ENCODE results near the gene MAGI1.

Gene MAGI1

DNA sequence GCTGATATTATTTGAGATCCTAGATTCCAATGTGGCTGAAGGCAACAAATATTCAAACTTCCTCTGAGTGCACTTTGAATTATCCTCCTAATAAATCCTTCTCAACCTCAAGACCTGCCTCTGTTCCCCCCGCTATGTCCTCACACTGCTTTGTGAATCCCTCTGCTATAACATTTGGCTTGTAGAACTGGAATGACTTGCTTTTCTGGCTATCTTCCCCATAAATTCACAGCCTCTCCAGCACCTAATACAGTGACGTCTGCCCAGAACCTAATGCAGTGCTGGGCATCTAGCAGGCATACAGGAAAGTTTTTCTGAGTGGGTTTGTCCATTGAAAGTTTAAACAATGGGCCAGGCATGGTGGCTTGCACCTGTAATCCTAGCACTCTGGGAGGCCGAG lies 707.0 kb downstream of the MAGI1 start:
- H3K27ac ChIP-seq: no peak overlapping the region
- TF ChIP-seq, protein P1, sequence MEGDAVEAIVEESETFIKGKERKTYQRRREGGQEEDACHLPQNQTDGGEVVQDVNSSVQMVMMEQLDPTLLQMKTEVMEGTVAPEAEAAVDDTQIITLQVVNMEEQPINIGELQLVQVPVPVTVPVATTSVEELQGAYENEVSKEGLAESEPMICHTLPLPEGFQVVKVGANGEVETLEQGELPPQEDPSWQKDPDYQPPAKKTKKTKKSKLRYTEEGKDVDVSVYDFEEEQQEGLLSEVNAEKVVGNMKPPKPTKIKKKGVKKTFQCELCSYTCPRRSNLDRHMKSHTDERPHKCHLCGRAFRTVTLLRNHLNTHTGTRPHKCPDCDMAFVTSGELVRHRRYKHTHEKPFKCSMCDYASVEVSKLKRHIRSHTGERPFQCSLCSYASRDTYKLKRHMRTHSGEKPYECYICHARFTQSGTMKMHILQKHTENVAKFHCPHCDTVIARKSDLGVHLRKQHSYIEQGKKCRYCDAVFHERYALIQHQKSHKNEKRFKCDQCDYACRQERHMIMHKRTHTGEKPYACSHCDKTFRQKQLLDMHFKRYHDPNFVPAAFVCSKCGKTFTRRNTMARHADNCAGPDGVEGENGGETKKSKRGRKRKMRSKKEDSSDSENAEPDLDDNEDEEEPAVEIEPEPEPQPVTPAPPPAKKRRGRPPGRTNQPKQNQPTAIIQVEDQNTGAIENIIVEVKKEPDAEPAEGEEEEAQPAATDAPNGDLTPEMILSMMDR (IDR thresholded peaks at IDR 0.05): no peak
- H3K9me3 ChIP-seq: no peaks in the 10 kb centered on the region
- H3K4me3 ChIP-seq (ENCODE audit: low read depth in 1 of 2, low read length in 1 of 2): no peak overlapping the region
- H3K4me1 ChIP-seq (ENCODE audit: control insufficient read depth in 1 of 2, insufficient read depth in 1 of 2, low read depth in 1 of 2, low read length in 1 of 2): no peaks in the 10 kb centered on the region
- H3K27me3 ChIP-seq: no peaks in the 10 kb centered on the region
- no peaks in the 10 kb centered on the region for H3K36me3 ChIP-seq

DNA sequence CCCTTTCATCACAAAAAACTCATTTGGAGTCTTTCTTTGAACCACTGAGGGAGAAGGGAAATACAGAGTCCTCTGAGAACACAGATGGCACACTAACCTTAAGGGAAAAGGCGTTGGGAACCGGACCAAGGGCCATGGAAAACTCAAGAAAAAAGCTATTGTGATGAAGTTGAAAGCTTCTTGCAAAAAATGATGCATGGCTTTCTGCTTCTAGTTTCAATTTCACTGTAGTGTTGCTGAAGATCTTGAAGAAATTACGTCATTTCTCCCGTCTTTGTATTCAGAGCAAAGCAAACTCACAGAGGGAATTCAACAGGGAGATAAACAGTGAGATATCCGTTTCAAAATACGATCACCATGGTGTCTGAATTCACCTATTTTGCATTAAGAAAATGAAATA lies 708.6 kb downstream of the MAGI1 start:
- H3K4me1 ChIP-seq (ENCODE audit: control insufficient read depth in 1 of 2, insufficient read depth in 1 of 2, low read depth in 1 of 2, low read length in 1 of 2): no peaks in the 10 kb centered on the region
- no peaks in the 10 kb centered on the region for H3K27me3 ChIP-seq
- TF ChIP-seq, protein P1 (IDR thresholded peaks at IDR 0.05): no peak
- no peaks in the 10 kb centered on the region for H3K36me3 ChIP-seq
- no peak overlapping the region for H3K27ac ChIP-seq
- no peaks in the 10 kb centered on the region for H3K9me3 ChIP-seq
- no peak overlapping the region for H3K4me3 ChIP-seq (ENCODE audit: low read depth in 1 of 2, low read length in 1 of 2)

DNA sequence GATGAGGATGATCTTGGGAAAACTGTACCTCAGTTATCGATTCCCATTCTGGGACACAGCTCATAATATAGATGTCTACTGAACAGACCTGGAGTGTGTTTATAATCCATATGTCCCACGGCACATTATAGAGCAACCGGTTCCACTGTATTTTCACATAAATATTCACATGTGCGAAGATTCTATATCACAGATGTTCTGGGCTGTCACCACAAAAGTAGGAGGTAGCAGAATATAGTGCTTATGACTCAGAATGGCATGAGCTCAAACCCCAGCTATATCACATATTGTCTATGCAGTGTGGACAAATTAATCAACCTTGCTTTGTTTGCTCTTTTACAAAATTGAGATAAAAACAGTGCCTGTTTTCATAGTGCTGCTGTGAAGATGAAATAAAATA lies 710.6 kb downstream of the MAGI1 start:
- TF ChIP-seq, protein P1 (IDR thresholded peaks at IDR 0.05): no peak
- Histone ChIP-seq H3K4me3 (ENCODE audit: low read depth in 1 of 2, low read length in 1 of 2) (no peak overlapping the region), H3K27ac (no peak overlapping the region), H3K4me1 (ENCODE audit: control insufficient read depth in 1 of 2, insufficient read depth in 1 of 2, low read depth in 1 of 2, low read length in 1 of 2) (no peaks in the 10 kb centered on the region), H3K27me3 (no peaks in the 10 kb centered on the region), H3K36me3 (no peaks in the 10 kb centered on the region), H3K9me3 (no peaks in the 10 kb centered on the region)

DNA sequence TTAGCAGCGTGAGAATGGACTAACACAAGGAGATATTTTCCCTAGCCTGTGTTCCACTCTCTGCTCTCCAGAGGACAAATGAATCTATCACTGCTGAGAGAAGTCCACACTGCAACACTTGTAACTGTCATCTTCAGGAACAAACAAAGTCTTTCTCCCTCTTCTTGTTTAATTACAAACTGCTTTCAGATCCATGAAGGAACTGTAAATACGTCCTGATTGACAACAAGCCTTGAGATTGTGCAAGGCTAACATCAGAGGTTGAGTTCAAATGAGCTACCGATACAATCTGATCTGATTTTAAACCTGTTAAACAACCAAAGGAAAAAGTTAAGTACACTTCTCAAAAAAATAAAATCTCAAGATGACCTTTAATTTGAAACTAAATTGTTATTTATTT lies 712.1 kb downstream of the MAGI1 start:
- Histone ChIP-seq H3K36me3 (no peaks in the 10 kb centered on the region), H3K4me3 (ENCODE audit: low read depth in 1 of 2, low read length in 1 of 2) (no peak overlapping the region), H3K27ac (no peak overlapping the region), H3K27me3 (no peaks in the 10 kb centered on the region), H3K4me1 (ENCODE audit: control insufficient read depth in 1 of 2, insufficient read depth in 1 of 2, low read depth in 1 of 2, low read length in 1 of 2) (no peaks in the 10 kb centered on the region), H3K9me3 (no peaks in the 10 kb centered on the region)
- TF ChIP-seq, protein P1 (IDR thresholded peaks at IDR 0.05): no peak

DNA sequence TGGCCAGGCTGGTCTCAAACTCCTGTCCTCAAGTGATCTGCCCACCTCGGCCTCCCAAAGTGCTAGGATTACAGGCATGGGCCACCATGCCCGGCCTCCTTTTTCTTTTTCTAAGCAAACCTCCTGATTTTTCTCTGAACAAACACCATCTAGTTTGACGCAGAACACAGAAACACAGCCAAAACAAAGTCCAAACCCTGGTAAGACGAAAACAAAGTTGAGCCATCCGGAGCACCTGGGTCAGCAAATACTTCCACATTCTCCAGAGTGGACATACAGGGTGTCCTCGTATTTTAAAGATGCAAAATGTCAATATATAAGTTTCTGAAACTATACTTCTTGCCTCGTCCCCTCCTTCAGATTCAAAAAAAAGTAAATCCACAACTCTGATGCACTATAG lies 715.8 kb downstream of the MAGI1 start:
- TF ChIP-seq, protein P1 (IDR thresholded peaks at IDR 0.05): no peak

DNA sequence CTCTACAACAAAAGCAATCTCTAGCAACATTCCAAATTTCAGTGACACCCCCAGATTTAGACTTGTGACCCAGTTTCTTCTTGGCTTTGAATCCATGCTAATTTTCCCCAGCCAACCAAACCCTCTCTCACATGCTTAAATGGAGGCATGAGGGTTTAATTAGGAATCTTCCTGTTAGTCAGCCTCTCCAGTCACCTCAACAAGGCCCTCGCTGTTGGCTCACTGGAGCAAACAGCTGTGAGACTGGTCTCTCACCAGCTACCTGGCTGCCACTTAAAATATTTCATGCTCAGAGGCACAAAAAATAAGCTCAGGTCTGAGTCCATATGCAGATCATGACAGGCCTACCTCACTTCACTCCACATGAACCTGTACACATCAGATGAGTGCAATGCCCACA lies 720.5 kb downstream of the MAGI1 start:
- TF ChIP-seq, protein P1 (IDR thresholded peaks at IDR 0.05): no peak
- Histone ChIP-seq H3K9me3 (no peaks in the 10 kb centered on the region), H3K4me3 (ENCODE audit: low read depth in 1 of 2, low read length in 1 of 2) (no peak overlapping the region), H3K27me3 (no peaks in the 10 kb centered on the region), H3K36me3 (no peaks in the 10 kb centered on the region), H3K27ac (no peak overlapping the region), H3K4me1 (ENCODE audit: control insufficient read depth in 1 of 2, insufficient read depth in 1 of 2, low read depth in 1 of 2, low read length in 1 of 2) (no peaks in the 10 kb centered on the region)

More for the DNA sequence above, 715.8 kb downstream of the MAGI1 start:
- Histone ChIP-seq H3K36me3 (no peaks in the 10 kb centered on the region), H3K27me3 (no peaks in the 10 kb centered on the region), H3K4me1 (ENCODE audit: control insufficient read depth in 1 of 2, insufficient read depth in 1 of 2, low read depth in 1 of 2, low read length in 1 of 2) (no peaks in the 10 kb centered on the region), H3K27ac (no peak overlapping the region), H3K4me3 (ENCODE audit: low read depth in 1 of 2, low read length in 1 of 2) (no peak overlapping the region), H3K9me3 (no peaks in the 10 kb centered on the region)

Measured in neutrophil (primary cell).